Body of pancreas (tissue), 4 donors: Measurements from ENCODE around the gene PTGS1.

Experiments
- POLR2A ChIP-seq, 3 donors: fragments of 450-650 bp; IDR thresholded peaks; one replicate each; pipeline ENCODE4 v1.6.1; 2016; ENCODE audit warnings: antibody characterized with exemption in 3 of 3, mild to moderate bottlenecking in 2 of 3
- TF ChIP-seq, protein P1 (sequence below), 7 experiments: fragments of 450-650 bp in 4 of 7; fragments of 200-600 bp in 3 of 7; sonication (generic) in 3 of 7; IDR thresholded peaks; one replicate each; pipeline ENCODE4 v1.5.1; 2016 to 2019; ENCODE audit warnings: antibody characterized with exemption in 7 of 7

GRCh38 chr9:122420315-122420714 lies 49.5 kb downstream of the PTGS1 start:
- TF ChIP-seq POLR2A (IDR thresholded peaks at IDR 0.05) = no peak
- TF ChIP-seq, protein P1, sequence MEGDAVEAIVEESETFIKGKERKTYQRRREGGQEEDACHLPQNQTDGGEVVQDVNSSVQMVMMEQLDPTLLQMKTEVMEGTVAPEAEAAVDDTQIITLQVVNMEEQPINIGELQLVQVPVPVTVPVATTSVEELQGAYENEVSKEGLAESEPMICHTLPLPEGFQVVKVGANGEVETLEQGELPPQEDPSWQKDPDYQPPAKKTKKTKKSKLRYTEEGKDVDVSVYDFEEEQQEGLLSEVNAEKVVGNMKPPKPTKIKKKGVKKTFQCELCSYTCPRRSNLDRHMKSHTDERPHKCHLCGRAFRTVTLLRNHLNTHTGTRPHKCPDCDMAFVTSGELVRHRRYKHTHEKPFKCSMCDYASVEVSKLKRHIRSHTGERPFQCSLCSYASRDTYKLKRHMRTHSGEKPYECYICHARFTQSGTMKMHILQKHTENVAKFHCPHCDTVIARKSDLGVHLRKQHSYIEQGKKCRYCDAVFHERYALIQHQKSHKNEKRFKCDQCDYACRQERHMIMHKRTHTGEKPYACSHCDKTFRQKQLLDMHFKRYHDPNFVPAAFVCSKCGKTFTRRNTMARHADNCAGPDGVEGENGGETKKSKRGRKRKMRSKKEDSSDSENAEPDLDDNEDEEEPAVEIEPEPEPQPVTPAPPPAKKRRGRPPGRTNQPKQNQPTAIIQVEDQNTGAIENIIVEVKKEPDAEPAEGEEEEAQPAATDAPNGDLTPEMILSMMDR (IDR thresholded peaks at IDR 0.05) = no peak
